Fibroblast of skin of left biceps (primary cell): ENCODE measurements around the gene MAP2K5.

Source experiments
- DNase-seq, 2 experiments: peaks; one replicate each; pipeline ENCODE4 v3.0.0-alpha.2; 2013; ENCODE audit warnings: low read depth in 2 of 2

Gene MAP2K5

GRCh38 chr15:67824976-67825880 is 282.7 kb downstream of the MAP2K5 start, which contains the start of gene SKOR1:
TSS of gene SKOR1 (plus strand) at chr15:67825509. CDS start at chr15:67825603, 94 bp downstream.
- DNase-seq = no peak

GRCh38 chr15:67825881-67826716 is 283.6 kb downstream of the MAP2K5 start:
- no peak for DNase-seq

- DNase-seq = no peak
Observed at GRCh38 chr15:67826717-67827561, 284.4 kb downstream of the MAP2K5 start.

- DNase-seq = no peak
Observed at GRCh38 chr15:67827562-67828277, 285.2 kb downstream of the MAP2K5 start.

GRCh38 chr15:67828278-67828968 is 285.9 kb downstream of the MAP2K5 start:
- DNase-seq = no peak

- no peak for DNase-seq
Observed at GRCh38 chr15:67828969-67829646, 286.6 kb downstream of the MAP2K5 start.

GRCh38 chr15:67829647-67830504 is 287.4 kb downstream of the MAP2K5 start:
- no peak for DNase-seq

GRCh38 chr15:67831363-67831762 is 288.9 kb downstream of the MAP2K5 start:
- no peak for DNase-seq

GRCh38 chr15:67832031-67832551 is 289.6 kb downstream of the MAP2K5 start:
- DNase-seq = no peak

GRCh38 chr15:67832897-67833709 is 290.6 kb downstream of the MAP2K5 start:
- no peak for DNase-seq

GRCh38 chr15:67833710-67834511 is 291.4 kb downstream of the MAP2K5 start:
- no peak for DNase-seq

- DNase-seq = no peak
Observed at GRCh38 chr15:67834581-67835296, 292.2 kb downstream of the MAP2K5 start.

- DNase-seq = no peak
Observed at GRCh38 chr15:67835297-67836133, 293.0 kb downstream of the MAP2K5 start.

- no peak for DNase-seq
Observed at GRCh38 chr15:67836134-67836455, 293.6 kb downstream of the MAP2K5 start.

- DNase-seq = no peak
Observed at GRCh38 chr15:67836477-67836876, 294.0 kb downstream of the MAP2K5 start.
